HG02938 (cell line): ENCODE measurements around the gene NCAPH2.
"Not testable (repeated sequence)": the region's sequence is repeated elsewhere in the genome, so short reads cannot be mapped to it uniquely, and the experiment has no call there.

Experiments used
- ATAC-seq: cut with Tn5 transposase; IDR thresholded peaks from one replicate; pipeline ENCODE4 v1.9.1; 2021; ENCODE audit warnings: mild to moderate bottlenecking, moderate library complexity; ENCODE audit not compliant: unreplicated experiment

The NCAPH2 gene

DNA sequence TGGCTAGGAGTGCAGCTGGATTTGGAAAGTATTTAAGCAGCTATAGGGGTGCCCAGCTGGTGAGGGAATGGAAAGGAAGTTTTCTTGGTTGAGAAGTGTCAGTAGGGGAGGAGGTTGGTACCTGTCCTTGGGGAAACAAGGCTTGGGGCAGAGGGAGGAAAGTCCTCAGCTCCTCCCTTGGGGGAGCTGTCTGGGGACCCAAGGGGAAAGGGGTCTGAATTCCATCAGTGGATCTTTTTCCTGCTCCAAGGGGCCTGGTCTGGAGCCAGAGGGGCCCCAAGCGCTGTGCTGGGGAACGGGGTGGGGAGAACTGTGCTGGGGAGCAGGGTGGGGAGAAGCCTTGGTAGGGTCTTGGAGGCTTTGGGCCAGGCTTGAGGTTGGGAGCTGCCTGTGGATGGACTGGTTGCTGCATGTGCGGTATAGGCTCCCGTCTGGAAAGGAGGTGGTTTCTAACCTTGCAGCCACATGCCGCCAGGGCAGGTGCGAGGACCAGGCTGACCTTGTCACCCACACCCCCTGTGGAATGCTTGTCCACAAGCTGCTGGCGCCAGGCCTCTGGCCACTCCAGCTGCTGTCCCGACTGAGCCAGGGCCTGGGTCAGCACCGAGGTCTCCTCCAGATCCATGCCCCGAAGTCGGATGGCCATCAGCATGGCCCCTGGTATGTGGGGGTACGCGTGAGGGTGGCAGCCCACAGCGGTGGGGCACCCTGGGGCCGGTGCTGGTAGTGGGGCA lies 20.8 kb downstream of the NCAPH2 start:
- no peak for ATAC-seq

DNA sequence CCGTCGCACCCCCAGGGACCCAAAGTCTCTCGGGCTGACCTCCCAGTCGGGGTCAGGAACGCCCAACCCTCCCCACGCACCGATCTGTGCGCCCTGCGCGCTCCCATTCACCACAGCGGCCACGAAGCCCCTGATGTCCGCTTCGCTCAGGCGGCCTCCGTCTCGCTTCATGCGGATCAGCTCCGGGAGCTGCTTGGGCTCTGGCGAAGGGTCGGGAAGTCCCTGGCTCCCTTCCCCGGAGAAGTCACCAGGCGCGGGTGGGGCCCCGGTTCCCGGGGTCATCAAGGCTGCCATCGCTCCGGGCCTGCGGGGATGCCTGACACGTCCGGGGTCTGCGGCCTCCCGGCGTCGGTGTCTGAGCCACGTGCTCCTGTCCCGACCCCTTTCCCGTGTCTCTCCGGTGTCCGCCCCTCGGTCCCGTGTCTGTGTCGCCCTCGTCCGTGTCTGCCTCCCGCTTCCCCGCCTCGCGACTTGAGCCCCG lies 21.4 kb downstream of the NCAPH2 start:
- no peak for ATAC-seq

DNA sequence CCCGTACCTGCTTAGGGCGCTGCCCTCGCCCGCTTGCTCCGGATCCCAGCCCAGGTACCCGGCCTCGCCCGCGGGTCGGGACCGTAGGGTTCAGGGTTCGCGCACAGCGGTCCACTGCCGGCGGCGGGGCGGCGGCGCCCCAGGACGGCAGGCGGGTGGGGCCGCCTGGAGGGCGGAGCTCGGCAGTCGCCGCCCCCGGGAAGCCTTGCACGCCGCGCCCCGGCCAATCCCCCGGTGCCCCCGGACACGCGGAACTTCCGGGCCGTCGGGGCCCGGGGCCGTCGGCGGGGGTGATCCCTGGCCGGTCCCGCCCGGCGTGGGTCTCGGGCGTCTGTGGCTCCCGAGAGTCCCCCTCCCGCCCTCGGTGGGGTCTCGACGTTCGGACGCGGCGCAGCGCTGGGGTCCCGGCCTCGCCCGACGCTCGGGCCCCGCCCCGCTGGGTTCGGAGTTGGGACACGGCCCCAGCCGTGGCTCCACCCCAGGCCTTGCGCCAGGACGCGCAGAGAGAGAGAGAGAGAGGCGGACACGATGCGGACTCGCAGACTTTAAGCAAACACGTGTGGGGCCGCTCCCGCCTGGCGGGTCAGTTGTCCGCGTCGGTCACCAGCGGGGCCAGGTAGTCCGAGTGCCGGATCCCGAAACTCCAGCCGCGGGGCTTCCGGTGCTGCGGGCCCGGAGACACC lies 22.0 kb downstream of the NCAPH2 start, which contains the start of gene TYMP:
Gene TYMP (minus strand): TSS at position 116 of the 683 bp plus-strand sequence. CDS start 303 bp downstream, outside the sequence.
- ATAC-seq, result peak; percentile 7

DNA sequence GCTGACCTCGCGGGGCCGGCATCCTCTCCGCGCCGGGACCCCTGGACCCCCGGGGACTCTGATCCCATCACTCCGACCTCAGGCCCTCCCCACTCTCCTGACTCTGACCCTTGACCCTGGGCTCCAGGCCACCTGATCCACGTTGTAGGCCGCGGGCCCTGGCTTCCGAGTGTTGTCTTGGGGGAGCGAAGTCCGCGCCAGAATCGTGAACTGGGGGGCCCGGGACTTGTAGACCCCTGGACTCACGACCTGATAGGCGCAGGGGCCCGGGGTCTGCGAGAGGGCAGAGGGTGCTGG lies 22.5 kb downstream of the NCAPH2 start:
- peak; percentile 2 for ATAC-seq

DNA sequence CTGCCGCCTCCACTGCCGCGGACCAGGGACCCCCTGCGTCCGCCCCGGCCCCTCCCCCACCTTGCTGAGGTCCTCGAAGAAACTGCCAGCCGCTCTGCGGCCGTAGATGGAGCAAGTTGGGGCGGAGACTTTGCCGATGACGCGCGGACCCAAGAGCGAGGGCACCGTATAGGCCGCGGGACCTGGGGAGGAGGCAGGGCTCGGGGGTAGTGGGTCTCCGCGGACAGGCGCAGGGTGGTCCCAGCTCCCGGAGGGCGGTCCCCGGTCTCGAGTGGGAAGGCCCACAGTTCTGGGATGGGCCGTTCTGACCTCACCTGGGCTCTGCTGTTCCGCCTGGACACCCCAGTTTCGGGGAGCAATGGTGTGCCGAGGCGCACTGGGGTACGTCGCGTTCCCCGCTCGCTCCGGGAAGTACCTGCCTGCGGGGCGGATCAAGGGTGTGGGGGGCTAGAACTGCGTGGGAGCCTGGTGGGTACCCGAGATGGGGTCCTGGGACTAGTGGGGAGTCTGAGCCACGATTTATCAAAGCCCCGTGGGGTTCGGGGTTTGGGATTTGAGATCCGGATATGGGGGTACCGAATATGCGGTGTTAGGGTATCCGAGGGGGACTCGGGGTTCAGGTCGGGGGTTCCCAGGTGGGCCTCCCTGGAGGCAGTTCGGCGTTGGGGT lies 23.0 kb downstream of the NCAPH2 start:
- peak; percentile 35 for ATAC-seq

DNA sequence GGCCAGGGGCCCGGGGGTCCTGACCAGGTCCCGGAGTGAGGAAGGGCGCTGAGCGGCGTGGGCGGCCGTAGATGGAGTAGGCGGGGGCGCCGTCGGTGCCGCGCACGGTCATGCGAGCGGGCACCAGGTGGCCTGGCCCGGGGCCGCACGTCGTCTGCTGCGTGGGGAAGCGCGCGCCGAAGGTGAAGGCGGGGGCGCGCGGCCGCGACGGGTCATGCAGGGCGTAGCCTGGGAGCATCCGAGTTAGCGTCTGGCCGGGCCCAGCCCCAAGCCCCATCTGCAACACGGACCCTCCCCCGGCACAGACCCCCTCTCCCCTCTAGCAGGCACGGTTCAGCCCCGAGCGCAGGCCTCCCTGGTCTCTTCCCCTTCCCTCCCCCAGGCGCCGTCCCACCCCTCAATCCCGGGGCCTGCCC lies 23.5 kb downstream of the NCAPH2 start:
- ATAC-seq, result peak; percentile 19

DNA sequence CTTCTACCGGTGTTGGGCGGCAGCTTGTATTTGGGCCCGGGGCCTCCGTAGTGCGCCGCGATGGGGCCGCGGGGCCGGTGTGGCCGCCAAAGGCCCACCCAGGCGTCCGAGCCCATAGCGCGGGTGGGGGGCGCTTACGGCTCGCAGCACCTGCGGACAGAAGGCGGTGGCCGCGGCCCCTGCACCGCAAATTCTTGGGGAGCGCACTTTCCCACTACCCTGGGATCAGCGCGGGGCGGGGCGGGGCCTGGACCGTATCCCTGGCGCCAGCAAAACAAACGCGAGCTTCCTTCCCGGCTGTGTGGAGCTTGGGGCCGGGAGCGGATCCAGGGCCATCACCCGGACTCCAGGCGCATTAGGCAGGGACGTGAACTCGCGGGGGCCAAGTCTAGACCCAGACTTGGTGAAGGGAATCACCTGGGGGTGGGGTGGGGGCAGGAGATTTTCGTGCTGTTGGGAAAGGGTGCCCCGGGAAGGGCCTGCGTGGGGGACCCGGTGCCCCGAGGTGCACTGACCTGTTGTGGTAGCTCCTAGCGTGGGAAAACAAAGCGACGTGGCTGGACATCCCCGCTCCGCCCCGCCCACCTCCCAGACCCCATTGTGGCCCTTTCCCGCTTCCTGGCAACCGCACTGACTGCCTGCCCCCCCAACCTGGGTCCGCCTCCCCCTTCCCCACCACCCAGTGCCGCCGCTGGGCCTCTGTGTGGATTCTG lies 24.1 kb downstream of the NCAPH2 start:
- ATAC-seq, result no peak

DNA sequence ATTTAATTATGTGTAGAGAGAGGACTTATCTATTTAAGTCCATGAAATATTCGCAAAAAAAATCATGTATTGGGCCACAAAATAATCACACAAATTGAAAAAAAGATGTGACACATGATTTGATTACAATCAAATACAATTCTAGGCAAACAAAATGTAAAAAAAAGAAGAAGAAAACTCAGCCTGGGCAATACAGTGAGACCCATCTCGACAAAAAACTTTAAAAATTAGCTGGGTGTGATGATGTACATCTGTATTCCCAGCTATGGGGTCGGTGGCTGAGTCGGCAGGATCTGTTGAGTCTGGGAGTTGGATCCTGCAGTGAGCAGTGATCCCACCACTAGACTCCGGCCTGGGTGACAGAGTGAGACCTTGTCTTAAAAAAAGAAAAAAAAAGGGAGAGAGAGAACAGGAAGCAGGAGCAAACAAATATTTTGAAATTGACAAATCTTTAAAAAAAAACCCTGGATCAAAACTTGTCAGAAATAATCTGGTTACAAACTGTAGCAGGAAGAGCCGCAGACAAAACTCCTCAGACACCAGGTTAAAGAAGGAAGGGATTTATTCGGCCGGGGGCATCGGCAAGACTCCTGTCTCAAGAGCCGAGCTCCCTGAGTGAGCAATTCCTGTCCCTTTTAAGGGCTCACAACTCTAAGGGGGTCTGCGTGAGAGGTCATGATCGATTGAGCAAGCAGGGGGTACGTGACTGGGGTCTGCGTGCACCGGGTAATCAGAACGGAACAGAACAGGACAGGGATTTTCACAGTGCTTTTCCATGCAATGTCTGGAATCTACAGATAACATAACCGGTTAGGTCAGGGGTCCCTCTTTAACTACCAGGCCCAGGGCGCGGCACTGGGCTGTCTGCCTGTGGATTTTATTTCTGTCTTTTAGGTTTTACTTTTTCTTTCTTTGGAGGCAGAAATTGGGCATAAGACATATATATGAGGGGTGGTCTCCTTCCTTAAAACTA lies 25.1 kb downstream of the NCAPH2 start:
- no peak for ATAC-seq

DNA sequence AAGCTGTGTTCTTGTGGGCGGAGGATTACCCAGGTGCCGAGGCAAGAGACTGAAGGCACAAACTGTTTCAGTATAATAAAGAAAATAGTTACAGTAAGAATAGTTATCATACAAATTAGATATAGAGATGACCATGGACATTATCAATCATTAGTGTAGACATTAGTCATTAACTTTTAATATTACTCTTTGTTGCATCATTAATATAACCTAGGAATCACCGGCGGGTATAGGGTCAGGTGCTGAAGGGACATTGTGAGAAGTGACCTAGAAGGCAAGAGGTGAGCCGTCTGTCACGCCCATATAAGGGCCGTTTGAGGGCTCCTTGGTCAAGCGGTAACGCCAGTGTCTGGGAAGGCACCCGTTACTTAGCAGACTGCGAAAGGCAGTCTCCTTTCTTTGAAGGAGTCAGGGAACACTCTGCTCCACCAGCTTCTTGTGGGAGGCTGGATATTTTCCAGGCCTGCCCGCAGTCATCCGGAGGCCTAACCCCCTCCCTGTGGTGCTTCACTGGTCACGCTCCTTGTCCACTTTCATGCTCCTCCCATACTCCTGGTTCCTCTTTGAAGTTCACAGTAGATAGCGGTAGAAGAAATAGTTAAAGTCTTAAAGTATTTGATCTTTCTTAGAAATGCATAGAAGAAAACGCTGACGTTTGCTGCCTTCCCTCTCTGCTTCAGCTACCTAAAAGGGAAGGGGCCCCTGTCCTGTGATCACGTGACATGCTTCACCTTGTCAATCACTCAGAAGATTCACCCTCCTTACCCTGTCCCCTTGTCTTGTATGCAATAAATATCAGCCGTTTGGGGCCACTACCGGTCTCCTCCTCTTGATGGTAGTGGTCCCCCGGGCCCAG lies 26.1 kb downstream of the NCAPH2 start:
- ATAC-seq, result not testable (repeated sequence)

DNA sequence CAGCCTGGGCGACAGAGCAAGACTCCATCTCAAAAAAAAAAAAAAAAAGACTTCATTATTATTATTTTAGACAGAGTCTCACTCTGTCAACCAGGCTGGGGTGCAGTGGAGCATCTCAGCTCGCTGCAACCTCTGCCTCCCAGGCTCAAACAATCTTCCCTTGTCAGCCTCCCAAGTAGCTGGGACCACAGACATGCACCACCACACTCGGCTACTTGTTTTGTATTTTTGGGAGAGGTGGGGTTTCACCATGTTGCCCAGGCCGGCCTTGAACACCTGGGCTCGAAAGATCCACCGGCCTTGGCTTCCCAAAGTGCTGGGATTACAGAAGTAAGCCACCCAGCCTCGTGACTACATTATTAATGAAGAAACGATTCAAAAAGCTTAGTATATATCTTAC lies 27.1 kb downstream of the NCAPH2 start:
- ATAC-seq, result no peak

DNA sequence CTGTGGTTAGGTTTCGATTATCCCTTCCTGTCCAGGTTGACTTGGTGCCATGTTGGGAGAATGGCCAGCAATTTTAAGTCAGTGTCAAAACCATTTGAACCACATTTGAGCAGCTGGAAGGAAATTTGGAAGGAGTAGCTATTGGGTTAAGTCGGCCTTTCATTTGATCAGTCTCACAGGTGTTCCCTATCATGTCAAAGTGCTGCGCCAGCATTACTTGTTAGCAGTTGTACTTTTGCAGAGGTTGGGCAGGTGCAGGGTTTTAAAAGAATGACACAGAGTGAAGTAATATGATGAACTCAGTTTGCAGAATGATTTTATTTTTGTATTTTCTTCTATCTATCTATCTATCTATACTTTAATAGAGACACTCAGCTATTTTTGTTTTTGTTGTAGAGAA lies 28.2 kb downstream of the NCAPH2 start:
- no peak for ATAC-seq

DNA sequence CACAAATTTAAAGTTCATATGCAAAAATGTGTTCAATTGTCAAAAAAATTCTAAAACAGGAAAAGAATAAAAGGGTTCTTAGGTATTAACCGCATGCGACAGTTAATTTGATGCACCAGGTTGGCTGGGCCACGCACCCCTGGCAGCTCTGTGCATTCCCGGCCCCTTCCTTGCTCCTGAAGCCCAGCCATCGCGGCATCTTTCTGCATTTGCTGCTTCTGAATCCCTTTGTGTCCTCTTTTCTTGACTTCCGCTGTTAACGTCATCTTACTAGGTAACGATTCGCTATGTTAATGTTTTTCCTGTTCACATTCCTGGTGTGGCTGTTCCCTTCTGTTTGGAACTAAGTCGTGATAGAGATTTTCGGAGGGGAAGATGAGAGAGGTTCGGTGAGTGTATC lies 29.7 kb downstream of the NCAPH2 start:
- no peak for ATAC-seq

DNA sequence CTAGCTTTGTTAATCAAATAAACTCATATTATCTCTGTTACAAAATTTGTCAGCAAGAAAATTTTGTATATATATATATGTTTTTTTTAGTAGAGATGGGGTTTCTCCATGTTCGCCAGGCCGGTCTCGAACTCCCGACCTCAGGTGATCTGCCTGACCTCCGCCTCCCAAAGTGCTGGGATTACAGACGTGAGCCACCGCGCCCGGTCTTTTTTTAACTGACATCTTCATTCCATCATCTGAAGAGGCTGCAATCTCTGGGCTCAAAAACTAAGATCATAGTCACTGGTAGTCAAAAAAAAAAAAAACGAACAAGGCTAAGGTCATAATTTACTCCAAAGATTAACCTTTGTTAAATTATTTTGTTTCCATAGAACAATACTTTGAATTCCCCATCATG lies 32.4 kb downstream of the NCAPH2 start:
- no peak for ATAC-seq

DNA sequence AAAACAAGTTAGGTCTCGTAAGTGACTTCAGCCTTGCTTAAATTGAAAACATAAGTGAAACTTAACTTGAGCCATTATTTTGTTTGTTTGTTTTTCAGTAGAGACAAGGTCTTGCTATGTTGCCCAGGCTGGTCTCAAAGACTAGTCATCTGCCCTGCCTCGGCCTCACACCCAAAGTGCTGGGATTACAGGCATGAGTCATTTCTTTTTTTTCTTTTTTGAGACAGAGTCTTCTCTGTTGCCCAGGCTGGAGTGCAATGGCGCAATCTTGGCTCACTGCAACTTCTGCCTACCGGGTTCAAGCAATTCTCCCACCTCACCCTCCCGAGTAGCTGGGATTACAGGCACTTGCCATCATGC lies 33.6 kb downstream of the NCAPH2 start:
- not testable (repeated sequence) for ATAC-seq

DNA sequence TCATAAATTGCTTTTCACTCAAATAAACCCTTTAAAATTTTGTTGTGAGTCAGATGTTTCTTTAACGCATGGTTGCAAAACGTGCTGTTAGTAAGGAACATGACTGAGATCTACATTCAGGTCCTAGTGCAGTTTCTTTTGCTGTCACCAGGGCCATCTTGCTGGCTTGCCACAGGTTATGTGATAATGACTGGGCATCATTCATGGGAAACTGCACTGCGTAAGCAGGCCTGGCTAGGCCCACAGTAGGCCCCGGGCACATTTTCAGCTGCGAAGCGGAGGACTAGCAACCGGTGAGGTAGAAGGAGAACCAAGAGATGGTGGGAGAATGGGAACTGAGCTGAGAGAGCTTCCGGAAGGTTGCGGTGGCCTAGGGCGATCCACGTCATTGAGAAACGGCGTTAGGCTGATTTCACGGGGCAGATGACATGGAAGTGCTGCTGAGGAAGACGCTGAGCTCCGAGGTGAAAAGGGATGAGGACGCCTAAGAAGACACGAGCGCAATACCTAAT lies 34.4 kb downstream of the NCAPH2 start:
- no peak for ATAC-seq

DNA sequence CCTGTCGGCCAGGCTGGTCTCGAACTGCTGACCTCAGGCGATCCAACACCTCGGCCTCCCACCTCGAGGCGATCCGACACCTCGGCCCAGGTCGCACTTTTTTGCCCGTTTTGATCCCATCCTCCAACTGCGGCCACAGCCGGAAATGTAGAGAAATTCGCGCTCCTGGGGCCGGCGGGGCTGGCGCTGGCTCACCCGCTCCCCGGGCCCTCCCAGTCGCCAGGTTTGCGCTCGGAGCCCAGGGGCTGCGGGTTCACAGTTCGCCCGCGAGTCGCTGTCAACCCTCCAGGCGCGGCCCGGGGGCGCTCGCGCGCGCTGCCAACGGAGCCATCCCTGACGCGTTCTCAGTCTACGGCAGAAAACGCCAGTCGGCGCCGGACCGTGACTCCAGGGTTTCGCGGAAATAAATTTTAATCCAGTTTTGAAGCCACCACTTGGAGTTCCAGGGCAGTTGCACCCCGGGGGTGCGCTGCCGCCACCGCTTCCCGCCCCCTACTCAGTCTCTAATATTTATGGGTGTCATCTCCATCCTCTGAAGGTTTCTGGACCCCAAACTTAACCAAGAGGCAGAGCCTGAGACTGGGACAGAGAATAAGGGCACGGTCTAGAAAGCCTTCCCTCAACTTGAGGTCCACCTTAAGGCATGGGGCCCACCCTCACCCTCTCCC lies 36.2 kb downstream of the NCAPH2 start:
- no peak for ATAC-seq

DNA sequence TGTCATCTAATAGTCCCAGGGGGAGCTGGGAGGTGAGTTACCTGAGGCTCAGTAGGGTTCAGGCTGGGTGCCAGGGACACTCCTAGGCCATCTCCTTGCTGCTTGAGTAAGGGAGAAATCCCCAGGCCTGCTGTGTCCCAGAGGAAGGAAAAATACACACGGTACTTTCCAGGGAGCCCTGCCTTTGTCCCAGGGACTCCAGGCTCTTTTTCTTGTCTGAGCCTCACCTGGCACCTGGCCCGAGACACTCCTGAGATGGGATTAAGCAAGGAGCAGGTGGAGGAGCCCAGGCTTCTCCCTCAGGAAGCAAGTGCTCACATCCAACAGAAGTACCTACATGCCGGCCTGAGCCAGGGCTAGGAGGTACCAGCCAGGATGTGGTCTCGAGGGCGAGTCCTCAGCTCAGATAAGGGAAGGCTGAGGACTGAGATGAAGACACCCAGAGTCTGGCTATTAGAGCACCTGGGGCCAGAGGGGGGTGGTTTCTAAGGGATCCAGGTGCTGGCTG lies 36.8 kb downstream of the NCAPH2 start:
- ATAC-seq, result no peak
